ENCODE results near the gene ANKRD12.
"Not testable (repeated sequence)": the region's sequence is repeated elsewhere in the genome, so short reads cannot be mapped to it uniquely, and the experiment has no call there.

Gene ANKRD12

DNA sequence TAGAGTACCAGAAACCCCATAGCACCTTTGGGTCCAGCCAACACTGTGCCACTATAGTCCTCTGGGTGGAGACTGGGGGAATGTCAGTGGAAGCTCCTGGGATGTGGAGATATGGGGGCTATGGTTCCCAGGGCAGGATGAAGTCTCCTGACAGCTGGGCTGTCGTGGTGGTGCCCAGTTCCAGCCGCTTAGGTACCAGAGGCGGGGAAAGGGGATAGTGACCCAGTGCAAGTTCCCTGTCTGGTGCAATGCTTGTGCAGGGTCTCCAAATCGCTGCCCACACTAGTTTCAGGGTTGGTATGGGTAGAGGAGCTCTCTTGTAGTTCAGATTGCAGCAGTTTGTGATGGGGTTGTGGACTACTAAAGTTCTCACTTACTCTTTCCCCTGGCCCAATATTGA, 97.9 kb downstream of the ANKRD12 start:
- no peak for DNase-seq

GRCh38 chr18:9237981-9238380, 101.4 kb downstream of the ANKRD12 start:
- no peak for DNase-seq

DNA sequence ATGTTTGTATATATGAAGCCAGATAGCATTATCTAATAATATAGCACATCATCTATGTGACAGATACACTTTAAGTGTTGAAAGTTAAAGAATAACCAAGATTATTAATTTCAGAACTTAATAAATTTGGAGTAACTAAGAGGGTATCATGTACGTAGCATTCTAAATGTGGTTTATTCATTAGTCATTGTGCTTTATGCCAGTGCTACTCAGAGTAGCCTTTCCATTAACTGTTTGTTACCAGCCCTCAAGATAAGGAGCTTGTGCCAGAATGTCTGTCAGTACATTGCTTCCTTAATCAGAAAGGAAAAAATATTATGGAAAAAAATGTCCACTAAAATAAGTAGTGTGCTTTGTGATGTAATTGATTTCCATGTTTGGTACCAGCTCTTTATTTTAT, 103.1 kb downstream of the ANKRD12 start:
- DNase-seq = no peak

DNA sequence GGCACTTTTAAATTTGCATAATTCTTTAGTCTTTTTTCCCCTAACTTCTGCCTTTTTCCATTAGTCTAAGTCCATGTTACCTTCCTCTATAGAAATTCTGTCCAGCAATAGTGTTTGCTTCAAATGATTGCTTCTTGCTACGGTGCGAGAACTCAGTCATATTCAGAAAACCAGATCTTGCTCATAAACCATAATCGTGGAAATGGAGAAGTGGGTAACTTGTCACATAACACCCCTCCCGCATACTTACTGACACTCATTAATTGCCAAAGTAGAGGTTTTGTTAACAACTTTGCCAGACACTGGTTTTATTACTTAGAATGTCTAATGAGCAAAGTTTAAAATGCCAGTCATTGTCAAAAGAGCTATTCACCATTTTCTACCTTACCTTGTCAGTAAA, 103.7 kb downstream of the ANKRD12 start:
- no peak for DNase-seq

DNA sequence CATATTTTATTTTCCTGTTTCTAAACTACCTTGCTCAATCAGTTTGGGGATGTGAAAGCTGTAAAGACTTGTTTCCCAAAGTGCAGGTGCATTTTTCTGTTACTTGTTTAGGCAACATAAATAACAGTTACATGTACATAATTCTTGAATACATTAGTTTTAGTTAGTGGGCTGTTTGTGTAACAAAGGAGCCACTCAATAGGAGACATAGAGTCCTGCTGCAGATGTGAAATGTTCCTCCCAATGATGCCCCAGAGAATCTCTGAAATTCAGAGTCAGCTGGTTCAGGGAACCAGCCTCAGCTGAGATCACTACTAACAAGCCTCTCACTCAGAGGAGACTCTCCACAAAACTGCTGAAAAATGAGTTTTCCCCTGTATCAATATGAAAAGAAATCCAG, 106.4 kb downstream of the ANKRD12 start:
- no peak for DNase-seq

DNA sequence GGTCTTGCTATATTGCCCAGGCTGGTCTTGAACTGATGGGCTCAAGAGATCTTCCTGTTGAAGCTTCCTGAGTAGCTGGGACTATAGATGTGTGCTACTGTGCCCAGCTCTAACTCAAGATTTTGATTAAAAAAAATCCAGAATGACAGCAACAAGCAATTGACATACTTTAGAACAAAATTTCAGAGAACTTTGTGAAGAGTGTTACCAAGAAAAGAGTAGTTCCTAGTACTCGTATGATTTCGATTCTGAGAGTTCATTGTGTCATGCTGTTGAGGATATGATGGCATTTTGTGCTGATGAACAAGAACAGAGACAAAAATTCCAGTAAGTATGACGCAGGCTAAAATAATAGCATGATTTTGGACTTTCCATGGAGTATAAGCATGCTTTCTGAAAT, 107.8 kb downstream of the ANKRD12 start:
- DNase-seq = no peak

GRCh38 chr18:9248661-9249060, 112.1 kb downstream of the ANKRD12 start:
- no peak for DNase-seq

GRCh38 chr18:9249254-9249653, 112.7 kb downstream of the ANKRD12 start:
- DNase-seq = no peak

DNA sequence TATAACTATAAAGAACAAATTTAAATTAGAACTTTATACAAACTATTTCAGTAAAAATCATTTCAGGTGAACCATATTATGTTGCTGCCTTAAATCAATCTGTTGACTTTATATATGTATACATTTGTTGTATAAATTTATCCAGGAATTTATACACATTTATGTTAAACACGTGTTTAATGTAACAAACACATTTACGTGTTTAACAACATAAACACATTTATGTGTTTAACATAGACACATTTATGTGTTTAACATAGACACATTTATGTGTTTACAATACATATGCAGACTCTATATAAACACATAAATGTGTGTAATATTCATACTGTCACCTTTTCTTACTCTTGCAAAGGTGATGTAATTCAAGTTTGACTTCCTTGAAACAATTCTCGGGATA, 122.6 kb downstream of the ANKRD12 start:
- no peak for DNase-seq

DNA sequence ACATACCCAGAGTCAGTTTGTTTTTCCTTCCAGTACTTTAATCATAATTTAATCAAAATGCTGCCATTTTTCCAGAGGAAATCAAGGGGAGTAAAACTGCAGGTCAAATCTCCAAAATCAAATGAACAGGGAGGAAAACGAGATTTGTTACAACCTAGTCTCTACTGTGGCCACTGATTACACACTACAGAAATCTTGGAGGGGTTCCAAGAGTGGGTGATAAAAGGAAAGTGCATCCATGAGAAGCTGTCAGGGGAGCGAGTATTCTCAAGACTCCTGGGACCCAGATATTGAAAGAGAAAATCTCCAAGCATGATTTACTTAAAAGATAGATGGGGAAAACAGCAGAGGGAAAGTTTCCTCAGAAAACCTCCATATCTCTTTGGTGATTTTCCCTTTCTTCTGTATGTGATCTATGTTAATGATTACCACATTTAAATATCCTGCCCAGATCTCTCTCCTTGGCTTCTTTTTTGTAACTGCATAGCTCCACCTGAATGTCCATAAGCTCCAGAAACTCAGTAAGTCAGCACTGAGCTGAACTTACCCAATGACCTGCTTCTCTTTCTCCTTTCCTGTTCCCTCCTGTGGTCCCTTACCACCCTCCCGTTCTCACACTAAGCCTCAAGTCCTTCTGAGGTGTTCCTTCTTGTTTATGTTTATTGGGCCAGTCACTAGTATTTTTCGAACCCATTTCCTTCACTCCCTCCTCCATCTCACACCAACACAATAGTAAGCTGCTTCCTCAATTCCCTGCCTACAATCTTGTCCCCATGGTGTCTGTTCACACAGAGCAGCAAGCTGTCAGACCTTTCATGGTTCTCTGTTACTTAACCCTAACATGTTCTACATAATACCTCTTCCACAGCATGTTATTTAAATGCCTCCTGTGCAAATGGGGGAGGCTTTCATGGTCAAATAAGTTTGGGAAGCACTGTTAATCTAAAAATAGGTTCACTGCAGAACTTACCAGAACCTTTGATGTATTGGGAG, 124.1 kb downstream of the ANKRD12 start:
- DNase-seq = no peak

- DNase-seq = no peak
Observed at GRCh38 chr18:9263264-9263663, 126.7 kb downstream of the ANKRD12 start.

- DNase-seq = not testable (repeated sequence)
Observed at GRCh38 chr18:9264797-9265196, 128.2 kb downstream of the ANKRD12 start.

DNA sequence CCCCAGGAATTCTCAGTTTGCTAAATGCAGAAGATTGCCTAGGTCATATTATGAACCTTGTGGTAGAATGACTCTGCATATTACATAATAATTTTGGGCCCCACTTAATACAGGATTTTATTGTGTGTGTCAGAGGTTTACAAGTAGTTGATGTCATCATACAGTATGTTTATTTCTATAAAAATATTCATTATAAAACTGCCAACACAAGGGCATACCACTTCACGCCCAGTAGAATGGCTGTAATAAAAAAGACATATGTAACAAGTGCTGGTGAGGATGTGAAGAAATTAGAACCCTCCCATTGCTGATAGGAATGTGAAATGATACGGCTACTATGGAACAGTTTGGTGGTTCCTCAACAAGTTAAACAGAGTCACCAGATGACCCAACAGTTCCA, 136.6 kb downstream of the ANKRD12 start:
- DNase-seq = no peak

DNA sequence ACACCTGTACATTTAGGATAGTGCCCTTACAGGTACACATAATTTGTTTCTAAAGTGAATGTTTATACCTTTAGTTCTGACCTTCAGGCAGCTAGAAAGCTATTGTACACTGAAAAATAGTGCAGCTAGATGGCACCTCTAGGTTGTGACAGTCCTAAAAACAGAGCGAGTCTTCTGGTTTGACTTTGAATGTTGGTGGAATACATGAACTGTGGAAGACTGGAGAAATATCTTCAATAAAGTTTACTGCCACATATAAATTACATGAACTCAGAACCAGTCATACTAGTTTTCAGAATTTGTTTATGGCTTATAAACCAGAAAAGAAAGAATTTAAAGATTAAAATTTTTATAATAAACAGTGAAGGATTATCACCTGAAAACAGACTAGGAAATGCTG, 139.3 kb downstream of the ANKRD12 start:
- no peak for DNase-seq

GRCh38 chr18:9278028-9278427, 141.4 kb downstream of the ANKRD12 start:
- DNase-seq = no peak

DNA sequence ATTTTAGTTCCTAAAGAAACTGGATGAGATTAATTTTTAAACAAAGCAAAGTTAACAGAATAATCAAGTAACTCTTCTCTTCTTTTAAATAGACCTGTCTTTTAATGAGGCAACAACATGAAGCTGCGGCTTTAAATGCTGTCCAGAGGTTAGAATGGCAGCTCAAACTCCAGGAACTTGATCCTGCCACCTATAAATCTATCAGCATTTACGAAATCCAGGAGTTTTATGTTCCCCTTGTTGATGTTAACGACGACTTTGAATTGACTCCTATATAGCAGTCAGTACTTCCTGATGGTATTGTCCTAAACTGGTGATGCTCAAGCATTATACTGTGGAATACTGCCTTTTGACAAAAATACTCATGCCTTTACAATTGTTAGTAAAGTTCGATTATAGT, 144.3 kb downstream of the ANKRD12 start:
- no peak for DNase-seq

- no peak for DNase-seq
Observed at GRCh38 chr18:9281780-9282179, 145.2 kb downstream of the ANKRD12 start.

DNA sequence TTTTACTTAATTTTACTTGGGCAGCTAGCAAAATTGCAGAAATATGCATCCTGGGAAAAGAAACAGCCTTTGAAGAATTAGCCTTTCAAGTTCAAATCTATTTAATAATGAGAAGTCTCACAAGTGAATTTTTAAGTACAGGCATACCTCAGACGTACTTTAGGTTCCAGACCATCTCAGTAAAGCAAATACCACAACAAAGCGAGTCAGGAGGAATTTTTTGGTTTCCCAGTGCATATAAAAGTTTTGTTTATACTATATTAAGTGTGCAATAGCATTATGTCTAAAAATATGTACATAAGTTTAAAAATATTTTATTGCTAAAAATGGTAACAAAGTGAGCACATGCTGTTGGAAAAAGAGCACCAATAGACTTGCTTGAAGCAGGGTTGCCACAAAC, 147.2 kb downstream of the ANKRD12 start:
- DNase-seq = no peak

DNA sequence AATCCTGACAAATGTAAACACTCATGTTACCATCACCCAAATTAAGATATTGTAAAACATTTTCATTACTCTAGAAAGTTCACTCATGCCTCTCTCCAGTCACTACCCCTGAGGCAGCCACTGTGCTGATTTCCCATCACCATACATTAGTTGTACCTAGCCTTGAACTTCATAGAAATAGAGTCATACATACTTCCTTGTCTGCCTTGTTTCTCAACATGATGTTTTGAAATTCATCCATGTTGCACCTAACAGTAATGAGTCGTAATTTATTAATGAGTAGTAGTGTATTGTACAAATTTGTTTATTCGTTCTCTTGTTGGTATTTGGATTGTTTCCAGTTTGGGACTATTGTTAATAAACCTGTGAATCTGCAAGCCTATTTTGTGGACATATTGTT, 149.0 kb downstream of the ANKRD12 start:
- DNase-seq = no peak

- DNase-seq = no peak
Observed at GRCh38 chr18:9287036-9287435, 150.5 kb downstream of the ANKRD12 start.

GRCh38 chr18:9289698-9290097, 153.1 kb downstream of the ANKRD12 start:
- no peak for DNase-seq

DNA sequence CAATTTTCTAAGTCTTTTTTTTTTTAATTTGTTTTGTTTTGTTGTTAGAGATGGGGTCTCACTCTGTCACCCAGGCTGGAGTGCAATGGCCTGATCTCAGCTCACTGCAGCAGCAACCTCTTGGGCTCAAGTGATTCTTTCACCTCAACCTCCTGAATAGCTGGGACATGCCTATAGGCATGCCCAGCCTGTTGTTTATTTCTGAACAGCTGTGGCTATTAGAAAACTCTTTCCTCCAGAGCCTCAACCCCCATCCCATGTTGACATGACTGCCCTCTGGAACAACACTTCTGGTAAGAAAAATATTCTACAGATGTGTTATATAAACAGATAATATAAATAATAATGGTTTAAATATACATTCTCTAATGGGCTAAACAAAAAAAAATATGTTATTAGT, 153.6 kb downstream of the ANKRD12 start:
- DNase-seq = no peak

- DNase-seq = no peak
Observed at GRCh38 chr18:9292047-9292446, 155.5 kb downstream of the ANKRD12 start.

DNA sequence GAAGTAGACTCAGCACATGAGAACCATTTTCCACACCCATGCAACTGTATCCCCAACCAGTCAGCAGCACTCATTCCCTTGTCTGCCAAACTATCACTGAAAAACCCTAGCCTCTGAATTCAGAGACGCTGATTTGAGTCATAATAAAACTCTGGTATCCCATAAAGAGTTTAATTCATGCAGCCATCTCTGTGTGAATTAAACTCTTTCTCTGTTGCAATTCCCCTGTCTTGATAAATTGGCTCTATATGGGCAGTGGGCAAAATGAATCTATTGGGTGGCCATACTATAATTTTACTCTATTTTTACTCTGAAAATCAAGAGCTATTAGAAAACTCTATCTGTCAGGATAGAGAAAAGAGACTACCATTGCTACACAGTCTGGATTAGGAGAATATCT, 157.4 kb downstream of the ANKRD12 start:
- DNase-seq = no peak
